Ureter (tissue), 1 donor: Measurements from ENCODE around the gene PRKN. TPM values are rescaled to one million over a fixed set of nuclear protein-coding genes. Genes with fewer than 3 reads are reported as not detected.

Experiments used
- DNase-seq: peaks from one replicate; pipeline ENCODE4 v3.0.0-alpha.2; 2020; ENCODE audit warnings: low spot score
- total RNA-seq: library from RNA; stranded (reverse); gene quantifications from one replicate; pipeline ENCODE4 v1.2.4, GENCODE V29; 2023
- donor health status: DM: yes; HTN: yes; CAD: no.

PRKN gene
- total RNA-seq, 1 donor from 2014 or later, result 12.1 TPM

- no peak for DNase-seq
Observed at GRCh38 chr6:161663682-161664081, 1063.9 kb downstream of the PRKN start.

DNA sequence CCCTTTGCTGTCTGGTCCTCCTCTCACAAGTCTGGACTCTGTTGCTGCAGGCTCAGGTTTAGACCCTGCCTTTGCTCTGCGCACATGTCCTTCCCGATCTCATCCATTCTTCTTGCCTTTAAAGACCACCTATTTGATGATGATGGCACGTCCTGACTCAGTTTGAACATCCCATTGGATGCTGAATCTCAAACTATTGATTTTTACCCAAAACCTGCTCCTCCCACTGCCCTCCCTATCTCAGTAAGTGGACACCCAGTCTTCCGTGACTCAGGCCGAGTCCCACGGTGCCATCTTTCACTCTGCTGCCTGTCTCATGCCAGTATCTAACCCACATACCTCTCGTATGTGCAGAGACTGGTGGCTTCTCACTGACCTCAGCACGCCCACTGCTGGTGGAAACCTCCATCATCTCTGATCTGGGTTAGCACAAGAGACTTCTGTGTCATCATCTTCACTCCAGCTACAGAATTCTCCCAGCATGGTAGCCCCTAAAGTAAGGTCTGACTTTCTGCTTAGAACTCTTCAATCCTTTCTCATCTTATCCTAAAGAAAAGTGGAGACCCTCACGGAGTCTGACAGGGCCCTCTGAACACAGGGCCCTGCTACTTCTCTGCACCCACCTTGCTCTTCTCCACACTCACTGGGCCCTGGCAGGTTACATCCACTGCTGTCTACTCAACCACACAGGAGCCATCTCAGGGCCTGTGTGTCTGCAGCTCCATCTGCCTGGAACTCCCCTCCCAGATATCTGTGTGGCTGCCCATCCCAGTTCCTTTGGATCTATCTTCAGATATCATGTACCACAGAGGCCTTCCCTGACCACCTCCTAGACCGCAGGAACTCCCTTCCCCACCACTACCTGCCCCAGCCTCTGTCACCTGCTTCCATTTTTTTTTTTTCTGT lies 1066.6 kb downstream of the PRKN start:
- no peak for DNase-seq

GRCh38 chr6:161658211-161658610 lies 1069.4 kb downstream of the PRKN start:
- no peak for DNase-seq

DNA sequence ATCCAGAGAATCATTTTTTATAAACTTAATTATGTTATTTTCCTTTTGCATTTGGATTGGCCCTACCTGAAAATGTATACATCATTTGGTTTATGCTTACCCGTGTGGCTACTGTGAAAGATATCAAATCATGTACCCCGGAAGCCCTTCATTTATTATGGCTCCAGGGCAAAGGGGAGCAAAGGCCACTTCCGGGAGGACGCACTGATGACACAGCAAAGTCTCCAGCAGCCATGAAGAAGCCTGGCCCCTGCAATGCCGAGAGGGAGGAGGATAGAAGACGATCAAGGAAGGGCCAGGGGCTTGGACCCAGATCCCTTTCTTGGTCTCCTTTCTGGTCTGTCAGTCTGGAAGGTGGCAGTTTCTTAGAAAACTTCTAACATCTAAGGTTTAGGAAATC lies 1073.4 kb downstream of the PRKN start:
- DNase-seq, result no peak

- no peak for DNase-seq
Observed at GRCh38 chr6:161651949-161652348, 1075.6 kb downstream of the PRKN start.

DNA sequence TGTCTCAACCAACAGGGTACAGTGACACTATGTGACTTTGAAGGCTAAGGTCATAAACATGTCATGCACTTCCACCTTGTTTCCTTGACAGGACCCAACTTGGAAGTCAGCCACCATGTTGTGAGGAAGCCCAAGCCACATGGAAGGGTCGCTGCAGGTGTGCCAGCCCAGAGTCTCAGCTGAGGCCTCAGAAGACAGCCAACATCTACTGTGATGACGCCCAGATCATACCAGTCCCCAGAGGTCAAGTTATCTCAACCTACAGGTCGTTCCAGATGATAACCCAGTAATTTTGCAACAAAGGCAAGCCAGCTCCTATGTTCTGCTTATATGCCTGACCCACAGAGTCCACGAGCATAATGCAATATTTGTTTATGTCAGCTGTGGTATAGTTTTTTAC lies 1077.7 kb downstream of the PRKN start:
- DNase-seq, result no peak

DNA sequence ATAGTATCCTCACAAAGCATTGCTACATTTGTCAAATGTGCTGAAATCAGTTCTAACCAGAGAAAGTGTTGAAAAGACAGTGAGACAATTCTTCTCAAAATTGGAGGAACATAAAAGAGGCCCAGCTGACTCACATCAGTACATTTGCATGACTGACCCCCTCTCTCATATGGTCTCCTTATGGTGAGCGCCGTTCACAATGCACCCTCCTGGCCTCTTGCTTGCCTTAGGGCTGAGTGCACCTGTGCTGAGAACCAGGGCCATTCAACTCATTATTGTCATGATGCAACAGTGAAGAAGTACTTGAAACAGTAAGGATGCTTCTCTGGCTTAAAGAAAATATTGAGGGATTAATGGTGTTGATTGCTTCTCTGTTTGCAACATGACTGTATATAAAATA lies 1078.5 kb downstream of the PRKN start:
- no peak for DNase-seq

GRCh38 chr6:161647234-161647633 lies 1080.3 kb downstream of the PRKN start:
- no peak for DNase-seq

- DNase-seq, result no peak
Observed at GRCh38 chr6:161644521-161644920, 1083.0 kb downstream of the PRKN start.

DNA sequence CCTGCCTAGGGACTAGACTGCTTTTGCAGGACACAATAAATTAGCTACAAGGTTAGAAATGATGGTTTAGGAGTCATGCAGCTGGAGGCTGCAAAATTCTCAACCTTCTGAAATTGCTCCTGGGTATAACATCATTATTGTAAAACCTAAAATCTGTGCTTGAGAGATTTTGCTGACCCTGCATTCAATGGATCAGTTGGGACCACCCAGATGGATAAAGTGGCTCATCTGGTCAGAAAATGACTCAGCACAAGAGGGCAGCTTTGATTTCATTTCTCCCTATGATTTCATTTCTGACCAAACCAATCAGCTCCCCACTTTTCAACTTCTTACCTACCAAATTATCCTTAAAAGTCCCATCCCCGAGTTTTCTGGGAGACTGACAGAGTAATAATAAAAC lies 1086.4 kb downstream of the PRKN start:
- no peak for DNase-seq

DNA sequence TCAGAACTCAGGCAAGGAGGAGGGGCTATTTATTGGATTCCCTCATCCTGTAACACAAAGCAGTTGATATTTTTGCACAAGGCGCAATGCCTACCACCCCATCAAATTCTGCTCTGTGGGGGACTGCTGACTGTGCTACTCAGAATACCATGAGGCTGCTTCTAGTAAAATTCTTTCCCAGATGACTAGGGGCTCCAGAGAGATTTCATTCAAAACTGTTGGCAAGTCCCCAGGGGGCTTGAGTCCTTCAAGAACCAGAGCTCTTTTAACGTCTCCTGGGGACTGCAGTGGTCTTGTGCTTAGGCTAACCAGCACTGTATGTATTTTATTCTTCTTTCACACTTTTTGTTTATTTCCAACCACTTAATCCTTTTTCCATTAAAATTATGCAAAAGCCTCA lies 1087.8 kb downstream of the PRKN start:
- DNase-seq, result no peak

DNA sequence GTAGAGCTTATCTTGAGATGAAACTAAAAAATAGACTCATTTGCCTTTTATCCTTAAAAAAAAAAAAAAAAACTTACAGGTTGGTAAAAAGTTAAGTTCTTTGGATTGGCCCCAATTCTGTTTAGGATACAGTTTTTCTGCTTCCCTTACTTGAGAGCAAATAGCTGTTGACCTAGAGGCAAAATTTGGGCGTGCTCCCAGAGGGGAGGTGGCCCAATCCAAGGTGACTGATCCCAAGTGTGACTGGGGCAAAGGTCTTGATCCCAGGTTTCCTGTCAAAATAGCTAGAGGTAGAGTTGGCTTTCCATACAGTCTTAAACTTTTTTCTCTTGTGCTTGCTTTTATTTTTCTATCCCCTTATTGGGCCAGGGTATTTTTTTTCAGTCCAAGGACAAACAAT lies 1089.9 kb downstream of the PRKN start:
- DNase-seq, result no peak

- DNase-seq, result no peak
Observed at GRCh38 chr6:161636882-161637430, 1090.6 kb downstream of the PRKN start.

- no peak for DNase-seq
Observed at GRCh38 chr6:161635975-161636374, 1091.6 kb downstream of the PRKN start.

DNA sequence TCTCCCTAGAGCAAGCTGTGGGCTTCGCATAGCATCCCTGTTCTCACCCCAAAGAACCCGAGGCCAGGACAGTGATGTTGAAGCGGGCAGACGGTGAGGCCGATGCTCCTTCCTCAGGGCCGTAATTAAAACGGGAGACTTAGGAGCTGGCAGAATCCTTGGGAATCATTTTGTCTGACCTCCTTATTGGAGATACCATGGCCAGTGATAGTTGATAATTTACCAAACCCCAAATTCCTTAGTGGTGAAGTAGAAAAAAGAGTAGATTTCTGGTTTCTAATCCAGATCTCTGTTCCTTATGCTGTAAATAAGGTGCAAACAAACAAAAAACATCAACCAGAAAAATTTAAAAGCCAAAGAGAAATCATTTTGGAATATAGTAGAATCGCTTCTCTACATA lies 1092.7 kb downstream of the PRKN start:
- no peak for DNase-seq

DNA sequence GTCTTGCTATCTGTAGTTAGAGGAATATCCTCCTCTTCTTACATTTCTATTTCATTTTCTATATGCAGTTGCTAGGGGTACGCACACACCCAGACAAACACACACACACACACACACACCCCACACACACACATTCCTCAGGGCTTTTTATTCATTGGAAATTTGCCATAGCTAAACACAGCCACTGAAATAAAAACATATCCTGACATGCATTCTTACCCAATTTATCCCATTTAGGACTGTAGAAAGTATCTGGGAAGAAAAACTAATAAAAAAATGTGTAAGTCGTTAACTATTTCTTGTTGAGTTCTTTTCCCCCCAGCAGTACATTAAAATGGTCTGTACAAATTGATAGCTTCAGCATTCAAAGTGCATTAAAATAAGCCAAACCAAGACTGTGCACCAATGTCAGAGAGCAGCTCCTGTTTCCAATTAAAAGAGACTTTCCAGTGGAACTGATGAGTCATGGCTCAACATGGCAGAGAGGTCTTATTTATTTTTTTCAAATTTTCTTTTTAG lies 1095.8 kb downstream of the PRKN start:
- DNase-seq, result no peak

DNA sequence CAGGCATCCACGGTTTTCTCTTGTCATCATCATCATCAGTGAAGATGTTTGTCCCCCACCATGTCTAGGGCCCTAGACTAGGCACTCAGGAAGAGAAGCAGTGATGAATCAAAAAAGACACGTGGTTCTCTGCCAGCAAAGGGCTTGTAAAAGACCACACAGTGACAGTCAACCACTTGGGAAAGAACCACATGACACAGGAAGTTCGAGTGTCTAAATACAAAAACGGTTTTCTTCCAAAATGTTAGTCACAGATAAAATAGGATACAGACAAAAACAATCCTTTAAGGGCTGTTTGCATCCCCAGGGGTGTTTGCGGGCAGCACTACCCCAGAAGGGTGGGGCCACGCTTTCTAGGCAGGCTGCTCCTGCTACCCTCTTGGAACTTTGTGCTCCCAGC lies 1096.9 kb downstream of the PRKN start:
- DNase-seq, result no peak

DNA sequence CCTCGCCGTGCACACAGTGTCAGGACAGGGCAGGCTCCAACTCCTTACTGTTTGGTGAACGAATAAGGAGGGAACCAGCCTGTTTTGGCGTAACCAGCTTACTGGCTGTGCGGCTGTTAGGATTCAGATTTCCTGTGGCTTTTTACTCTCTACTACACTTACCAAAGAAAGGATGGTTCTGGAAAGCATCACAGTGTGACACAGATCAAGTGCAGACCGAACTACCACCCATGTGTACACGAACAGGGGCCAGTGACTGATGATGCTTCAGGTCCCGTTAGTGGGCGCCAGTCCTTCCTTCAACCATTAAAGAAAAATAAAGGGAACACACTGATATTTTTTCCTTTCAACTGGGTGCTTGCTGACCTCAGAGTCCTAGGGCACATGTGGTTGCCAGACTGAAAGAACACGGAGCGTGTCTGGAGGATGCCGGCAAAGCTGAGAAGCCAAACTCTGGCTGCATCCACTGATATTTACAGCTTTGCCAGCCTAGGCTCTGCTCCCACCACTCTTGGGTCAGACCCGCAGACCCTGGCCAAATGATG lies 1101.4 kb downstream of the PRKN start:
- DNase-seq, result no peak

GRCh38 chr6:161624111-161624510 lies 1103.5 kb downstream of the PRKN start:
- DNase-seq, result no peak

GRCh38 chr6:161622779-161623178 lies 1104.8 kb downstream of the PRKN start:
- no peak for DNase-seq

GRCh38 chr6:161618831-161619454 lies 1108.6 kb downstream of the PRKN start:
- DNase-seq, result peak; percentile 47

- no peak for DNase-seq
Observed at GRCh38 chr6:161613711-161614110, 1113.9 kb downstream of the PRKN start.

- no peak for DNase-seq
Observed at GRCh38 chr6:161608771-161609170, 1118.8 kb downstream of the PRKN start.
